Posterior vena cava (tissue), 2 donors: ENCODE data around the gene PHKA2. TPM values are rescaled to one million over a fixed set of nuclear protein-coding genes. Genes with fewer than 3 reads are reported as not detected.

Experiments used
- DNase-seq: peaks from one replicate; pipeline ENCODE4 v3.0.0-alpha.2; 2020; ENCODE audit warnings: low spot score
- intact Hi-C, 2 donors: fragments of 100-400 bp; cut with DNase I; formaldehyde crosslinking; loops; one replicate each; pipeline versions ENCODE4 v1.14.1 to v1.14.2; 2022 to 2023
- total RNA-seq, 2 donors: library from RNA; stranded (reverse); fragmentation: NEBNext Ultra II Directional; extraction: Animal tissue kit (Norgen Biotek cat#: 25700); gene quantifications; one replicate each; pipeline ENCODE4 v1.2.1, GENCODE V29; 2021
- donor health status: DM: yes; HTN: yes; CAD: no.
- donor health status: DM: yes; HTN: yes; CAD: no.

The PHKA2 gene
- total RNA-seq, 2 donors from 2014 or later = 13.5 to 14.7 TPM

GRCh38 chrX:18937173-18937572, 46.7 kb downstream of the PHKA2 start:
- no peak for DNase-seq
- intact Hi-C loops = no loop called here

GRCh38 chrX:18935893-18936292, 48.0 kb downstream of the PHKA2 start:
- no peak for DNase-seq
- intact Hi-C loops = no loop called here

GRCh38 chrX:18934708-18935107, 49.2 kb downstream of the PHKA2 start:
- intact Hi-C loops = no loop called here
- no peak for DNase-seq

DNA sequence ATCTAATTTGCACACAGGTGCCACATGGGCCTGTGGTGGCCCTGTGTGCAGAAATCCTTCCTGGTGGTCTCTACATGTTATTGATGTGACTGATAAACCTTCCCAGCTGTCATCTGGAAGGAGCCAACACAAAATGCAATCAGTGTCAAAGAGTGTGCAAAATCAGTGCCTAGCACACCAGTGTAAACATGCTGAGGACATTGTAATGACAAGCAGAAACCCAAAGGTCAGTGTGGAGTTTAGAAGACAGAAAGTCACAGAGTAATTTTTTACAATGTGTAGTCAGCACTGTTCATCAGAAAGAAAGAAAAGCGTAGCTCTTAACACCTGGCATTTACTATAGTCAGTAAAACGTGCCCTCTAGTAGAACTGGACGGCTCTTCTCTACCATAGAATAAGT, 50.3 kb downstream of the PHKA2 start:
- intact Hi-C loops = no loop called here
- no peak for DNase-seq

DNA sequence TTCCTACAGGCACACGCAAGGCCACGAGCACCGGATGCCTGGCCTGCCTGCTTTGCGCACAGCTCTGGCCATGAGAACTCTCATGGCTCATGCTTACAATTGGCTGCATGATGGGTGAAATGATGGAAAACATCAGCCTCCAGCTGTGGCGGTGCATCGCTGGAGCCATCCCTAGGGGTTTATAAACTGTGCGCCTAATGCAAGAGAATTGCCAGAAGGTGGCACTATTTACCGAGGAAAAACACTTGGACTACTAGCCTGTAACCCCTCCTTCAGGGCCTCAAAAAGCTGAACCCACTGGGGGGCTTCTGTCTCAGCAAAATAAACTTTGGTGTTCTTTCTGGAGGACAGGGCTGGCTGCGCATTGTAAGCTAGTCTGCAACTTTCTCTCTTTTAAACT, 51.9 kb downstream of the PHKA2 start:
- intact Hi-C loops = no loop called here
- no peak for DNase-seq

DNA sequence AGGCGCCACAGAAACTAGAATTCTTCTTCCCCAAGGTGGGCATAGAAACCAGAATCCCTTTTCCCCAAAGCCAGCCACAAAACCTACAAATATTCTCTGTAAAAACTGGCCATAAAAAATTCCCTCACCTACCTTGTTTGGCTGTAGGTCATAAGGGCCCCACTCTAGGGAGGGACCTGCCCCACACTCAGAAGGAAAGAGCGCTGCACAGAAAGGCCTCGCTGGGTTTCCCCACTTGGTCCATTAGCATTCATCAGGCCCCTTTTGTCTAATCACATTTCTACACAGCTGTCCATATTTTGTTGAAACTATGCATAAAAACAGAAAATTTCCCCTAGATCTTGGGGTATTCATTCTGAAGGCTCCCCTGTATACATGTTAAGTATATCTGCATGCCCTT, 54.1 kb downstream of the PHKA2 start:
- intact Hi-C loops = no loop called here
- no peak for DNase-seq

- no peak for DNase-seq
- intact Hi-C loops = no loop called here
Observed at GRCh38 chrX:18927558-18927957, 56.4 kb downstream of the PHKA2 start.

DNA sequence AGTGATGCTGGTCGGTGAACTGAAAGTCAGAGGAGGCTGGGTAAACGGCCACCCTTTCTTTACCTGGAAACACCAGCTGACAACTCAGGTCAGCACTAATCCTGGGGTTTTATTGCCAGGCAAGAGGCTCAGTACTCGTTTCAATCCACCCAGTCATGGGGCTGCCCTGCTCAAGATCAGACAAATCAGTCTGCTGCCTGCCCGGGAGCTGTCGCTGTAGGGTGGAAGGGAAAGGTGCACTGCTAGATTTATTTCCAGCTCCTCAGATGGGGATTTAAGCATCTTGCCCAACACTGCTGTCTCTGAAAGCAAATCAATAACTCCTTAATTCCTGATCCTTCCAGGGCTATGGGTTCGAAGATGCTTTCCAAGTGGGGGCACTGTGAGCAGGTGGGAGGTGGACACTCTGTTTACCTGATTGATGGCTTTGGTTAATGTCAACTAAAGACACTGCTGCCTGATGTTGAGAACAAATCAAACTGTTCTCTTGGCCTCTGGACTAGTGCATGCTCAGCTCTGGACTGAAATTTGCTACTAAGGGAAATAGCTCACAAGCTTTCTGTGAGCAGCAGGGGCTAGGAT, 59.3 kb downstream of the PHKA2 start:
- intact Hi-C loops = no loop called here
- DNase-seq = no peak

GRCh38 chrX:18920566-18920965, 63.3 kb downstream of the PHKA2 start:
- DNase-seq = no peak
- intact Hi-C loops = no loop called here

DNA sequence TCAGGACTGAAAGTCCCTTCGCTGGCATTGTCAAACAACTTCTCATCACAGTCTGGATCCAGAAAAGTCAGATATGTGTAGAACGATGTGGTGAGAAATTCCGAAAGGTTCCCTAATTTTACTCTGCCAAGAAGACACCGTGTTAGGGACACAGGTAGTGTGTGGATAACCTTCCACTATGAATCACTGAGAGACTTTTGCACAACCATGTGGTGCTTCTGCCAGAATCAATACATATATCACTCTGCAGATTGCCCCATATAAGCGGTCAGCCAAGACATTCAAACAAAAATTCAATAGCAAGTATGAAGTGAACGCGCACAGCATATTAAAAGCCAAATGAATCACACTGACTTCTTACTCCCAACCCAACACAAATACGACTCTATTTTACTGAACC, 63.8 kb downstream of the PHKA2 start:
- no peak for DNase-seq
- intact Hi-C loops = no loop called here

DNA sequence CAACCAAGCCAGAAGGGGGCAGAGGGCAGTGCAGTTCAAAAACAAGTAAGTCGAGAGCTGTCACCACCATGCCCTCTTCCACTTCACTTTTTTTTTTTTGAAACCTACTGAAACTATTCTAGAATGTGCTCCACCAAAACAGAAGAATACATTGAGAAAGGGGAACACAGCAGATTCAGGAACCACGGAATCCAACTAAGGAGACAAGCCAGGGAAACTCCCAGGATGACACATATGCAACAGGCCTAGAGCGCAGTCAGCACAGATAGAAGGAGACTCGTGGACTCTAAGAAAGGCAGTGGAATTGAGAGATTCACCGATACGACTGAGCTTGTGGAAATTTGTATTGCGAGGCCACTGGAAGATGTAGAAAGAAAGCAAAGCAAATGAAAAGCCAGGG, 66.1 kb downstream of the PHKA2 start:
- intact Hi-C loops = no loop called here
- DNase-seq = no peak

- intact Hi-C loops = no loop called here
- peak; percentile 68 for DNase-seq
Observed at GRCh38 chrX:18906286-18906685, 77.6 kb downstream of the PHKA2 start.

GRCh38 chrX:18900401-18900976, 83.4 kb downstream of the PHKA2 start:
- intact Hi-C loops = no loop called here

GRCh38 chrX:18899796-18900380, 84.0 kb downstream of the PHKA2 start:
- intact Hi-C loops = loop anchor here in 1 of 2 donors (10.0 kb wide), 2 partner anchors 225 to 485 kb away; partner anchors contain the start of gene RS1
- no peak for DNase-seq

More at GRCh38 chrX:18900401-18900976, 83.4 kb downstream of the PHKA2 start:
- DNase-seq = no peak

- intact Hi-C loops = loop anchor here in 1 of 2 donors (10.0 kb wide), 2 partner anchors 224 to 484 kb away; partner anchors contain the start of gene RS1
- no peak for DNase-seq
Observed at GRCh38 chrX:18898492-18898891, 85.4 kb downstream of the PHKA2 start.

- intact Hi-C loops = loop anchor here in 1 of 2 donors (10.0 kb wide), 2 partner anchors 223 to 483 kb away; partner anchors contain the start of gene RS1
- DNase-seq = no peak
Observed at GRCh38 chrX:18898091-18898490, 85.8 kb downstream of the PHKA2 start.

DNA sequence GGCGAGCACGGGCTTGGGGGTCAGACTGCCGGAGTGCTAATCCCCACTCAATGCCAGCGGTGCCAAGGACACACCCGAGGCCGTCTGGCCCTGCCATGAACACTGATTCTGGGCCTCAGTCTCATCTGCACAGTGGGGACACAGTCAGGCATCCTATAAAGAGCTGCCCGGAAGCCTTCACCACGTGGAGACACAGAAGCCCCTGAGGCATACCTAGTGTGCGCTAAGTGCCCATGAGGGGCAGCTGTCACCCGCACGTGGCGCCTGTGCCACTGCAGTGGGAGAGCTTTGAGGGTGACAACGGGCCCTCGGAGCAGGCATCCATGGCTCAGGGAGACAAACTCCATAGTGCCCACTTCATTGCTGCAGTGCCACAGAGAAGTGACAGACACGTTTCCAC, 86.3 kb downstream of the PHKA2 start:
- intact Hi-C loops = loop anchor here in 1 of 2 donors (10.0 kb wide), 2 partner anchors 223 to 483 kb away; partner anchors contain the start of gene RS1
- DNase-seq = no peak

DNA sequence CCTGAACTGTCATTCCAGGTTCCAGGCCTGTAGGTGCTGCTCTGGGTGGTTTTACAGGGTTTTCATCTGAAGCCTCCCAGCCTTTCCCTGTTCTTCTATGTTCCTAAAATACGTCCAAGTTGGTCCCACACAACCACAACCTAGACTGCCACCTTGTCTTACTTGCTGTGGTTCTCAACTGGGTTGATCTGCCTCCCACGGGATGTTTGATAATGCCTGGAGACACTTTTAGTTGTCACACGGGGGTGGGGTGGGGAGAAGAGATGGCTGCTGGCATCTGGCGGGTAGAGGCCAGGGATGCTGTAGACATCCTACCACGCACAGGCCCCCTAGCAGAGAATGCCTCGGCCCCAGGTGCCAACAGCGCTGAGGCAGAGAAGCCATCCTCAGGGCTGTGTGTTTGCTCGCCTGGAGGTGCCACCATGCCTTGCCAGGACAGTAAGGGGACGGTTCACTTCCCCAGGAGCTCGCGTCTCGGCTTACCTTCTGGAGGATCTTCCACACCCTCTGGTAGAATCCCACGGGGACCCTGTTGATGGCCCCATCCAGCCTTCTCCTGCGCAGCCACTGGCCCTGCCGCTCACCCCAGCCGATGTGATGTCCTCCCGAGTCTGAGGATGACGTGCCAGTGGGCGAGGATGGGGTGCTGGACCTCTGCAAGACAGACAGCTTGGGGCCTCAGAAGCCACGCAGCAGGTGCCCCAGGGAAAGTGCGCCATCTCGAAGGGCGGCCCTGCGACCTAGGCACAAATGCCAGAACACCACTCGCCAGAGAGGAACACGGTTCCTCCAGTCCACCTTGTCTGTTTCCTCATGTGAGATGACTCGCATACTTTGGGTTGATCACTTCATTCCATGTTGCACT, 87.0 kb downstream of the PHKA2 start:
- intact Hi-C loops = loop anchor here in 1 of 2 donors (10.0 kb wide), 2 partner anchors 222 to 482 kb away; partner anchors contain the start of gene RS1

DNA sequence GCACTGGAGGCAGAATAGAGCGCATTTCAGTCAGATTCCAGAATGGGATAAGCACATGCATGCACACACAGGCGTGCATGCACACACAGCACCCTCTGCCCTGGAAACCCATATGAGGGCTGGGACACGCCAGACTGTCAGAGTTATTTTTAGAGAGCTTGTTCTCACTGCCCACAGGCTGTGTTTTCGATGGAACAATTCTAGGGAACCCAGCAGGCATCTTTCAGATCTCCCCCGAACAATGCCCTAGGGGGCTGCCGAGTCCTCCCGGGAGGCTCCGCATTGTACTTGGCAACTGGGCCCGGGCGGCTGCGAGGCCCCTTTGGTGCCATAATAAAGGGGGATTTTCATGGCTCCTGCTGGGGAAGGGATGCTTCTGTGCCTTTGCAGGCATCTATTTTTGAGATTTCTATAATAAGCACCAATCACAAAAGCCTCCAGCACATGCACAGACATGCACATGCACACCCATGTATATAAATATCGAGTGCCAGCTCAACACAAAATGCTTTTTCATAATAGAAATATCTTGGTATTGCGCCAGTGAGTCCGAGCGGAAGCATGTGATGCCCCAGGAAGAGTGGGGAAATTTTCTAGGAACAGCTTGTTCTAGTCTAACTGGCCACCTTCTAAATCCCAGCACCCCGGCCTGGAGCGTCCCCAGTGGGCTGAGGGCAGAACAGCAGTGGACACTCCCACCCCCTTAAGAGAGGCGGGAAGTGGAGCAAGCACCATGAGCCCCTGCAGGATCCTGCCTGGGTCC, 88.5 kb downstream of the PHKA2 start:
- DNase-seq = no peak
- intact Hi-C loops = loop anchor here in 1 of 2 donors (10.0 kb wide), 2 partner anchors 221 to 481 kb away; partner anchors contain the start of gene RS1

More for the DNA sequence above, 87.0 kb downstream of the PHKA2 start:
- no peak for DNase-seq
